Measurements from ENCODE around the gene TOGARAM1.

Gene TOGARAM1

DNA sequence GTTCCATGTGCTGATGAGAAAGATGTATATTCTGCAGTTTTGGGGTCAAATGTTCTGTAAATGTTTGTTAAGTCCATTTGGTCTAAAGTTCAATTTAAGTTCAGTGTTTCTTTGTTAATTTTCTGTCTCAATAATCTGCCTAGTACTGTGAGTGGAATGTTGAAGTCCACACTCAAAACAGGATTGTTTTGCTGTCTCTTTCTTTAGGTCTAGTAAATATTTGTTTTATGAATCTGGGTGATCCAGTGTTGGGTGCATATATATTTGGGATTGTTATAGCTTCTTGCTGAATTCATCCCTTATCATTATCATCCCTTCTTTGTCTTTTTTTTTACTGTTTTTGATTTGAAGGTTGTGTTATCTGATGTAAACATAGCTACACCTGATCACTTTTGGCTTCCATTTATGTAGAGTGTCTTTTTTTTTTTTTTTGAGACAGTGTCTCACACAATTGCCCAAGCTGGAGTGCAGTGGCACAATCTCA is 95.9 kb downstream of the TOGARAM1 start (continued):
- TF ChIP-seq, protein P1, sequence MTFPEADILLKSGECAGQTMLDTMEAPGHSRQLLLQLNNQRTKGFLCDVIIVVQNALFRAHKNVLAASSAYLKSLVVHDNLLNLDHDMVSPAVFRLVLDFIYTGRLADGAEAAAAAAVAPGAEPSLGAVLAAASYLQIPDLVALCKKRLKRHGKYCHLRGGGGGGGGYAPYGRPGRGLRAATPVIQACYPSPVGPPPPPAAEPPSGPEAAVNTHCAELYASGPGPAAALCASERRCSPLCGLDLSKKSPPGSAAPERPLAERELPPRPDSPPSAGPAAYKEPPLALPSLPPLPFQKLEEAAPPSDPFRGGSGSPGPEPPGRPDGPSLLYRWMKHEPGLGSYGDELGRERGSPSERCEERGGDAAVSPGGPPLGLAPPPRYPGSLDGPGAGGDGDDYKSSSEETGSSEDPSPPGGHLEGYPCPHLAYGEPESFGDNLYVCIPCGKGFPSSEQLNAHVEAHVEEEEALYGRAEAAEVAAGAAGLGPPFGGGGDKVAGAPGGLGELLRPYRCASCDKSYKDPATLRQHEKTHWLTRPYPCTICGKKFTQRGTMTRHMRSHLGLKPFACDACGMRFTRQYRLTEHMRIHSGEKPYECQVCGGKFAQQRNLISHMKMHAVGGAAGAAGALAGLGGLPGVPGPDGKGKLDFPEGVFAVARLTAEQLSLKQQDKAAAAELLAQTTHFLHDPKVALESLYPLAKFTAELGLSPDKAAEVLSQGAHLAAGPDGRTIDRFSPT (tag by site-specific recombination; IDR thresholded peaks at IDR 0.05) = no peak
- TF ChIP-seq ZNF16 (tag by site-specific recombination; IDR thresholded peaks at IDR 0.05; ENCODE audit: low read depth) (no peak), KLF10 (tag by site-specific recombination; IDR thresholded peaks at IDR 0.05) (no peak), ZBTB7A (tag by site-specific recombination; IDR thresholded peaks at IDR 0.05; ENCODE audit: low read depth) (no peak), ZNF76 (tag by site-specific recombination; IDR thresholded peaks at IDR 0.05; ENCODE audit: borderline replicate concordance, low read depth) (no peak), ZNF354C (tag by site-specific recombination; IDR thresholded peaks at IDR 0.05; ENCODE audit: borderline replicate concordance, low read depth) (no peak)
- TF ChIP-seq, protein P2, sequence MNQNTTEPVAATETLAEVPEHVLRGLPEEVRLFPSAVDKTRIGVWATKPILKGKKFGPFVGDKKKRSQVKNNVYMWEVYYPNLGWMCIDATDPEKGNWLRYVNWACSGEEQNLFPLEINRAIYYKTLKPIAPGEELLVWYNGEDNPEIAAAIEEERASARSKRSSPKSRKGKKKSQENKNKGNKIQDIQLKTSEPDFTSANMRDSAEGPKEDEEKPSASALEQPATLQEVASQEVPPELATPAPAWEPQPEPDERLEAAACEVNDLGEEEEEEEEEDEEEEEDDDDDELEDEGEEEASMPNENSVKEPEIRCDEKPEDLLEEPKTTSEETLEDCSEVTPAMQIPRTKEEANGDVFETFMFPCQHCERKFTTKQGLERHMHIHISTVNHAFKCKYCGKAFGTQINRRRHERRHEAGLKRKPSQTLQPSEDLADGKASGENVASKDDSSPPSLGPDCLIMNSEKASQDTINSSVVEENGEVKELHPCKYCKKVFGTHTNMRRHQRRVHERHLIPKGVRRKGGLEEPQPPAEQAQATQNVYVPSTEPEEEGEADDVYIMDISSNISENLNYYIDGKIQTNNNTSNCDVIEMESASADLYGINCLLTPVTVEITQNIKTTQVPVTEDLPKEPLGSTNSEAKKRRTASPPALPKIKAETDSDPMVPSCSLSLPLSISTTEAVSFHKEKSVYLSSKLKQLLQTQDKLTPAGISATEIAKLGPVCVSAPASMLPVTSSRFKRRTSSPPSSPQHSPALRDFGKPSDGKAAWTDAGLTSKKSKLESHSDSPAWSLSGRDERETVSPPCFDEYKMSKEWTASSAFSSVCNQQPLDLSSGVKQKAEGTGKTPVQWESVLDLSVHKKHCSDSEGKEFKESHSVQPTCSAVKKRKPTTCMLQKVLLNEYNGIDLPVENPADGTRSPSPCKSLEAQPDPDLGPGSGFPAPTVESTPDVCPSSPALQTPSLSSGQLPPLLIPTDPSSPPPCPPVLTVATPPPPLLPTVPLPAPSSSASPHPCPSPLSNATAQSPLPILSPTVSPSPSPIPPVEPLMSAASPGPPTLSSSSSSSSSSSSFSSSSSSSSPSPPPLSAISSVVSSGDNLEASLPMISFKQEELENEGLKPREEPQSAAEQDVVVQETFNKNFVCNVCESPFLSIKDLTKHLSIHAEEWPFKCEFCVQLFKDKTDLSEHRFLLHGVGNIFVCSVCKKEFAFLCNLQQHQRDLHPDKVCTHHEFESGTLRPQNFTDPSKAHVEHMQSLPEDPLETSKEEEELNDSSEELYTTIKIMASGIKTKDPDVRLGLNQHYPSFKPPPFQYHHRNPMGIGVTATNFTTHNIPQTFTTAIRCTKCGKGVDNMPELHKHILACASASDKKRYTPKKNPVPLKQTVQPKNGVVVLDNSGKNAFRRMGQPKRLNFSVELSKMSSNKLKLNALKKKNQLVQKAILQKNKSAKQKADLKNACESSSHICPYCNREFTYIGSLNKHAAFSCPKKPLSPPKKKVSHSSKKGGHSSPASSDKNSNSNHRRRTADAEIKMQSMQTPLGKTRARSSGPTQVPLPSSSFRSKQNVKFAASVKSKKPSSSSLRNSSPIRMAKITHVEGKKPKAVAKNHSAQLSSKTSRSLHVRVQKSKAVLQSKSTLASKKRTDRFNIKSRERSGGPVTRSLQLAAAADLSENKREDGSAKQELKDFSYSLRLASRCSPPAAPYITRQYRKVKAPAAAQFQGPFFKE (tag by site-specific recombination; IDR thresholded peaks at IDR 0.05; ENCODE audit: borderline replicate concordance) = no peak
- TF ChIP-seq, protein P3, sequence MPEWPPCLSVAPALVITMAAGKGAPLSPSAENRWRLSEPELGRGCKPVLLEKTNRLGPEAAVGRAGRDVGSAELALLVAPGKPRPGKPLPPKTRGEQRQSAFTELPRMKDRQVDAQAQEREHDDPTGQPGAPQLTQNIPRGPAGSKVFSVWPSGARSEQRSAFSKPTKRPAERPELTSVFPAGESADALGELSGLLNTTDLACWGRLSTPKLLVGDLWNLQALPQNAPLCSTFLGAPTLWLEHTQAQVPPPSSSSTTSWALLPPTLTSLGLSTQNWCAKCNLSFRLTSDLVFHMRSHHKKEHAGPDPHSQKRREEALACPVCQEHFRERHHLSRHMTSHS (tag by site-specific recombination; IDR thresholded peaks at IDR 0.05) = no peak
- TF ChIP-seq, protein P4, sequence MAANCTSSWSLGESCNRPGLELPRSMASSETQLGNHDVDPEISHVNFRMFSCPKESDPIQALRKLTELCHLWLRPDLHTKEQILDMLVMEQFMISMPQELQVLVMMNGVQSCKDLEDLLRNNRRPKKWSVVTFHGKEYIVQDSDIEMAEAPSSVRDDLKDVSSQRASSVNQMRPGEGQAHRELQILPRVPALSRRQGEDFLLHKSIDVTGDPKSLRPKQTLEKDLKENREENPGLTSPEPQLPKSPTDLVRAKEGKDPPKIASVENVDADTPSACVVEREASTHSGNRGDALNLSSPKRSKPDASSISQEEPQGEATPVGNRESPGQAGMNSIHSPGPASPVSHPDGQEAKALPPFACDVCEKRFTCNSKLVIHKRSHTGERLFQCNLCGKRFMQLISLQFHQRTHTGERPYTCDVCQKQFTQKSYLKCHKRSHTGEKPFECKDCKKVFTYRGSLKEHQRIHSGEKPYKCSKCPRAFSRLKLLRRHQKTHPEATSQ (tag by site-specific recombination; IDR thresholded peaks at IDR 0.05) = no peak

DNA sequence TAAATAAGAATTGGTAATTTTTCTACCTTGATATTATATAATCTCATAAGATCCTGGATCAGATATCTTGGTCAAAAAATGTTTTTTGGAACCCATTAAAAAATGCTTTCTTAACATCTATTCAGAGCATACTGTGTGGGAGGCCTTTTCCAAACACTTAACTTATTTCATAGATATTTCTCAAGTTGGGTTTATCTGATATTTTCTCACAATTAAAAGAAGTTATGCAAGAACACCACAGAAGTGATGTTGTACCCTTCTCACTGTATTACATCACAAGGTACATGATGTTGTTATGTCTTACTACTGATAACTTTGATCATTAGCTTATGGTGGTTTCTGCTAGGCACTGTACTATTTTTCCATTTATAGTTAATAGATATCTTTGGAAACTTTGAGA is 98.6 kb downstream of the TOGARAM1 start:
- no peak overlapping the region for H3K27ac ChIP-seq (ENCODE audit: extremely low read depth, low read depth, low read length)
- POLR2A ChIA-PET = no interaction called here
- no peaks in the 10 kb centered on the region for H3K4me1 ChIP-seq (ENCODE audit: control insufficient read depth, insufficient read depth, low read length)
- H3K9me3 ChIP-seq (ENCODE audit: control insufficient read depth, insufficient read depth, low read depth, low read length) = no peaks in the 10 kb centered on the region
- no peak overlapping the region for H3K4me3 ChIP-seq (ENCODE audit: low read depth, low read length)
- TF ChIP-seq ZFP69B (tag by site-specific recombination; IDR thresholded peaks at IDR 0.05) (no peak), ZNF549 (tag by site-specific recombination; IDR thresholded peaks at IDR 0.05) (no peak), ZNF311 (tag by site-specific recombination; IDR thresholded peaks at IDR 0.05; ENCODE audit: borderline replicate concordance) (no peak)
- CTCF ChIA-PET = interaction anchor here (0.8 kb wide), 1 partner anchor 12 kb away, joined by 3 read pairs; no protein-coding TSS in a partner anchor
- peaks cover 4 to 7% of the 10 kb centered on the region in 2 experiments; a peak in 2 of 3 replicates for H3K36me3 ChIP-seq (ENCODE audit: control insufficient read depth in 2 of 2, insufficient read depth in 1 of 2, low read length in 2 of 2)

DNA sequence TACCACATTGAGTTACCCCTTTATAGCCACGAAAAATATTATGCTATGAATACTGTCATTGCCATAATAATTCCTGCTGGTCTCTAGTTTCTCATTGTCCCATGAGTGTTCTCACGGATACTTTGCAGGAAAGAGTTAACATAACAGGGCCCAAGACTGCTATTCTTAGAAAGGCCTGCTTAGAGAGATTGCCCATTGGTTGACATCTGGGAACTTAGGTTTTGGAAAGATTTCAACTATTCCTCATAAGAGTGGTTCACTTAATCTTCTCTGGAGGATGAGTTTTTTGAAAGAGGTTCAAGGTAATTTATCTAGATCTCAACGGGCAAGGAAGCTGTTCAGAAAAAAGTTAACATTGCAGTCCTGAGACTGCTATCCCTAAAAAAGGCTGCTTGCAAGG is 103.5 kb downstream of the TOGARAM1 start:
- ChIA-PET CTCF (interaction anchor here (0.7 kb wide), 1 partner anchor 152 kb away, joined by 3 read pairs; no protein-coding TSS in a partner anchor), POLR2A (no interaction called here)

More for the DNA sequence above, 103.5 kb downstream of the TOGARAM1 start:
- Histone ChIP-seq H3K36me3 (ENCODE audit: control insufficient read depth in 2 of 2, insufficient read depth in 1 of 2, low read length in 2 of 2) (peaks cover 4 to 5% of the 10 kb centered on the region in 2 experiments), H3K4me1 (ENCODE audit: control insufficient read depth, insufficient read depth, low read length) (no peaks in the 10 kb centered on the region), H3K27ac (ENCODE audit: extremely low read depth, low read depth, low read length) (no peak overlapping the region), H3K4me3 (ENCODE audit: low read depth, low read length) (no peak overlapping the region), H3K9me3 (ENCODE audit: control insufficient read depth, insufficient read depth, low read depth, low read length) (no peaks in the 10 kb centered on the region)
- TF ChIP-seq ZNF624 (tag by site-specific recombination; IDR thresholded peaks at IDR 0.05) (no peak), ZNF777 (tag by site-specific recombination; IDR thresholded peaks at IDR 0.05; ENCODE audit: borderline replicate concordance) (no peak), ZEB2 (tag by site-specific recombination; IDR thresholded peaks at IDR 0.05) (no peak), OVOL3 (tag by site-specific recombination; IDR thresholded peaks at IDR 0.05) (no peak), TCF7L2 (IDR thresholded peaks at IDR 0.05; ENCODE audit: borderline replicate concordance, low read depth, low read length) (no peak), ZNF768 (tag by site-specific recombination; IDR thresholded peaks at IDR 0.05) (no peak)
